NCI-H2171 treated with DMSO at 0.1 percent for 48 hours (cell line): ENCODE results near the gene PARG.
"Not testable (repeated sequence)": the region's sequence is repeated elsewhere in the genome, so short reads cannot be mapped to it uniquely, and the experiment has no call there.

ENCODE experiments used
- DNase-seq: peaks from one replicate; lab custom pipeline; 2025; lab: John Stamatoyannopoulos, UW

PARG gene

GRCh38 chr10:49900406-49900805 is 41.4 kb downstream of the PARG start:
- DNase-seq = not testable (repeated sequence)

GRCh38 chr10:49899999-49900398 is 41.8 kb downstream of the PARG start:
- not testable (repeated sequence) for DNase-seq

GRCh38 chr10:49890025-49890424 is 51.8 kb downstream of the PARG start:
- not testable (repeated sequence) for DNase-seq

GRCh38 chr10:49884739-49885331 is 57.0 kb downstream of the PARG start:
- not testable (repeated sequence) for DNase-seq

- not testable (repeated sequence) for DNase-seq
Measured at GRCh38 chr10:49883852-49884251, 58.0 kb downstream of the PARG start.

- DNase-seq = not testable (repeated sequence)
Measured at GRCh38 chr10:49882327-49882726, 59.5 kb downstream of the PARG start.

- not testable (repeated sequence) for DNase-seq
Measured at GRCh38 chr10:49872740-49873139, 69.1 kb downstream of the PARG start.

GRCh38 chr10:49871462-49871861 is 70.4 kb downstream of the PARG start:
- DNase-seq = not testable (repeated sequence)

- DNase-seq = not testable (repeated sequence)
Measured at GRCh38 chr10:49859933-49860332, 81.9 kb downstream of the PARG start.

GRCh38 chr10:49858697-49859382 is 83.0 kb downstream of the PARG start:
- not testable (repeated sequence) for DNase-seq

- not testable (repeated sequence) for DNase-seq
Measured at GRCh38 chr10:49849520-49849919, 92.3 kb downstream of the PARG start.

GRCh38 chr10:49844775-49845595 is 96.8 kb downstream of the PARG start:
- DNase-seq = no peak

- DNase-seq = not testable (repeated sequence)
Measured at GRCh38 chr10:49842333-49842628, 99.5 kb downstream of the PARG start.

- no peak for DNase-seq
Measured at GRCh38 chr10:49841615-49842332, 100.1 kb downstream of the PARG start.

- DNase-seq = no peak
Measured at GRCh38 chr10:49837685-49838084, 104.1 kb downstream of the PARG start.

- no peak for DNase-seq
Measured at GRCh38 chr10:49837051-49837478, 104.8 kb downstream of the PARG start.

GRCh38 chr10:49834976-49835375 is 106.9 kb downstream of the PARG start:
- no peak for DNase-seq

GRCh38 chr10:49834201-49834600 is 107.6 kb downstream of the PARG start:
- DNase-seq = no peak

- no peak for DNase-seq
Measured at GRCh38 chr10:49833168-49833567, 108.7 kb downstream of the PARG start.

- DNase-seq = no peak
Measured at GRCh38 chr10:49831352-49832035, 110.3 kb downstream of the PARG start.

GRCh38 chr10:49830846-49831245 is 111.0 kb downstream of the PARG start:
- no peak for DNase-seq

- no peak for DNase-seq
Measured at GRCh38 chr10:49830016-49830415, 111.8 kb downstream of the PARG start.
